Gastroesophageal sphincter (tissue), 3 donors: ENCODE data around the gene SIAH2.

Experiments used
- EP300 ChIP-seq: sonication (generic); formaldehyde crosslinking; IDR thresholded peaks from one replicate; pipeline ENCODE4 v1.6.1; 2017; ENCODE audit warnings: antibody characterized with exemption, mild to moderate bottlenecking
- POLR2A ChIP-seq, 2 donors: fragments of 450-650 bp; IDR thresholded peaks; one replicate each; pipeline ENCODE4 v1.6.1; 2017; ENCODE audit warnings: antibody characterized with exemption in 2 of 2, mild to moderate bottlenecking in 2 of 2, moderate library complexity in 1 of 2
- POLR2AphosphoS5 ChIP-seq: sonication (generic); formaldehyde crosslinking; IDR thresholded peaks from one replicate; pipeline ENCODE4 v1.6.1; 2017; ENCODE audit warnings: antibody characterized with exemption
- TF ChIP-seq, protein P1 (sequence below), 4 experiments: fragments of 200-600 bp in 2 of 4; fragments of 450-650 bp in 2 of 4; sonication (generic) in 1 of 4; IDR thresholded peaks; one replicate each; pipeline ENCODE4 v1.5.1; 2017 to 2019; ENCODE audit warnings: antibody characterized with exemption in 4 of 4, mild to moderate bottlenecking in 2 of 4, moderate library complexity in 2 of 4

DNA sequence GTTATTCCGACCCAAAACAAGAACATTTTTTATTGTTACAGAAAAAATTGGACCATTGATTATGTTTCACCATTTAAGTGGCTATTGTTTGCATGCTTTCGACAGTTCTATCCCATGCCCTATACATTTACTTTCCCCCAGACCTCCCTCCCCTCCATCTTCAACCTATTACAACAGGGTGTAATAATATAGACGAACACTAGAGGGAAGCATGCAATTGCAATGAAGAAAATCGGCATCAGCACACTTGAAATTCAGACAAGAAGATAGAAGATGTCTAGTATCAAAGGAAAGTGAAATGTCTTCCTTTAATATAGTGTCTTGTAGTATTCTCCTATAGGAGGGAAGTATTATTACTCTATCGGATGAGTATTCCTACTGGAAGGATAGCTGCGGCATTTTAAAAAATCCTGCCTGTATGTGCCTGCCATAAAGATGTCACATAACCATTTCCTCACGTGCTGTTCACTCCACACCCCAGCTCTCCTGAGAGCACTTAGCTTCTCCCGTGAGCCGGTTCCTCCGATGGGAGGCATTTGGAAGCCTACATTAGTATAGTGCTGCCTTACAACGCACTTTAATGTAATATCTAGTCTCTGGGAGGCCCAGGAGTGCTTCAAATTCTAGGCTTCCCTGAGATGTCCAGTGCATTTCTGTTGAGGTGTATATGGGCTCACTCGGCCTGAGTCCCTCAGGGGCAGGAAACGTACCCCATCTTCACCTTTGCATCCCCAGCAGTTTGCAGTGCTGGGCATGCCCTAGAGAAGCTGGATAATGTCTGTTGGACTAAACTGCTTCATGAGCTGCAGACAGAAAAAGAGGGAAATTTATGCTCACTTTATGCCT is 41.5 kb downstream of the SIAH2 start:
- TF ChIP-seq, protein P1, sequence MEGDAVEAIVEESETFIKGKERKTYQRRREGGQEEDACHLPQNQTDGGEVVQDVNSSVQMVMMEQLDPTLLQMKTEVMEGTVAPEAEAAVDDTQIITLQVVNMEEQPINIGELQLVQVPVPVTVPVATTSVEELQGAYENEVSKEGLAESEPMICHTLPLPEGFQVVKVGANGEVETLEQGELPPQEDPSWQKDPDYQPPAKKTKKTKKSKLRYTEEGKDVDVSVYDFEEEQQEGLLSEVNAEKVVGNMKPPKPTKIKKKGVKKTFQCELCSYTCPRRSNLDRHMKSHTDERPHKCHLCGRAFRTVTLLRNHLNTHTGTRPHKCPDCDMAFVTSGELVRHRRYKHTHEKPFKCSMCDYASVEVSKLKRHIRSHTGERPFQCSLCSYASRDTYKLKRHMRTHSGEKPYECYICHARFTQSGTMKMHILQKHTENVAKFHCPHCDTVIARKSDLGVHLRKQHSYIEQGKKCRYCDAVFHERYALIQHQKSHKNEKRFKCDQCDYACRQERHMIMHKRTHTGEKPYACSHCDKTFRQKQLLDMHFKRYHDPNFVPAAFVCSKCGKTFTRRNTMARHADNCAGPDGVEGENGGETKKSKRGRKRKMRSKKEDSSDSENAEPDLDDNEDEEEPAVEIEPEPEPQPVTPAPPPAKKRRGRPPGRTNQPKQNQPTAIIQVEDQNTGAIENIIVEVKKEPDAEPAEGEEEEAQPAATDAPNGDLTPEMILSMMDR (IDR thresholded peaks at IDR 0.05): peak; percentile 82 to 89 (median 88)
- TF ChIP-seq POLR2AphosphoS5: no peak
- TF ChIP-seq POLR2A (IDR thresholded peaks at IDR 0.05): no peak
- TF ChIP-seq EP300: no peak
